ENCODE measurements around the gene EHMT1. TPM values are rescaled to one million over a fixed set of nuclear protein-coding genes. Genes with fewer than 3 reads are reported as not detected.

The EHMT1 gene
- polyA plus RNA-seq, 2 of the 4 experiments (the other 2 are of a cell fraction): 41.3 to 48.0 TPM

DNA sequence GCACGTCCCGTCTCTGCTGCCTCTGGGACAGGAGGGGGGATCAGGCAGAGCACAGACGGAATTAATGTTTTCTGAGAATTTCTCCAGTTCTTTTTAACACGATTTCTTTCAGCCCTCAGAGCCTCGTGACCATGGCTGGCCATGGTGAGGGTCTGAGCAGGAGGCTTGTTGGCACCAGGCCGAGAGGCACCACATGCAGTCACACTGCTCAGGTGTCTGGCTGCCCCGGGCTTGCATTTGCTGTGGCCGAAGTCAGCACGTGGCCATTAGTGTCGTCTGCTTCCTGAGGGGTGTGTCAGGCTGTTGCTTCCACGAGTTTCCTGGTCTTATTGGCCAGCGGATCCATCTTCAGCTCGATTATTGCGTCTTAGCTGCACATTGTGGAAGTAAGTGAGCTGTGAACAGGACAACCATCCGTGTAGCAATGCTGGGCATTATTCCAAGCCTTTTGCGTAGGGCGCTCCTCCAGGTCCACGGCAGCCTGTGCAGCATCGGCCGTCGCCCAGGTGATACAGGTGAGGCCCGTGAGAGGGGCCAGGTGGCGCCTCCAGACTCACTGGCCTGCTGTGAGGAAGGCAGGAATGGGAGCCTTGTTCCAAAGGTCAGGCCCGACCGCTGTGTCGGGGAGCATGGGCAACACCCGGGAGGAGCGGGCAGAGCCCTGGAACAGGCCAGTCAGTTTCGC is 144.6 kb downstream of the EHMT1 start:
- H3K4me3 ChIP-seq: no peak overlapping the region
- DNase-seq (ENCODE audit: low read depth in 1 of 2, low spot score in 1 of 2): no peak
- H3K9me3 ChIP-seq: no peaks in the 10 kb centered on the region
- ATAC-seq: no peak; a peak in 1 of 6 replicates
- H3K4me1 ChIP-seq: no peaks in the 10 kb centered on the region
- no peak for FAIRE-seq
- no peak overlapping the region for H3K27ac ChIP-seq
- WGBS (ENCODE audit: missing lambda C conversion rate): 90% methylated on average over 28 of the region's 29 CpGs
- no peak overlapping the region for H3K4me2 ChIP-seq
- TF ChIP-seq SMC3 (IDR thresholded peaks at IDR 0.05) (no peak), FOXS1 (CRISPR knock-in tag; IDR thresholded peaks at IDR 0.05) (no peak), POLR2AphosphoS2 (conservative IDR thresholded peaks at IDR 0.05; ENCODE audit: low read length) (no peak), BHLHE40 (IDR thresholded peaks at IDR 0.05; ENCODE audit: low read depth, low read length) (no peak), ZFP36 (IDR thresholded peaks at IDR 0.05; ENCODE audit: borderline replicate concordance, partially characterized antibody) (no peak)
- POLR2A ChIA-PET: no interaction called here
- CTCF ChIA-PET: no interaction called here

DNA sequence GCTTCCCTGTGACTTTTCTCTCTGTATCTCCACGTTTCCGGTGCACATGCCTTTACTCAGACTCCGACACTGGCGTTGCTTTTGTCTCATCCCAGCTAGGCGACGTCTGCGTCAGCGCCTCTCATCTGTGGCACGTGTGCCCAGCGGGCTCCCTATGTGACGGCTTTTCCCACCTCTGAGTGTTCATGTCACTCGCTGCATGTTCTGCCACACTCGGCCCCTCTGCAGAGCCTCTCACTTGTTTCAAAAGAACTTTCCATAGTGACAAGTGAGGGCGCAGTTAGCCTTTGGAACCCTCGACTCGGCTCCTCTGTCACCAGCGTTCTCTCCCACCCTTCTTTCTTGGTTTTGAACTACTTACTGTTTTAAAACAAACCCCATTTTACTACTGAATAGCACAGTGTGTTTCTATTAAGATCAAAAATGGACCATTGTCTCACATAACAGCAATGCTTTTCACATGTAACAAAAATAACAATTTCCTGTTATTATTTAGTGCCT is 145.4 kb downstream of the EHMT1 start:
- ATAC-seq (no peak), FAIRE-seq (no peak), DNase-seq (ENCODE audit: low read depth in 1 of 2, low spot score in 1 of 2) (no peak)
- POLR2A ChIA-PET: no interaction called here
- Histone ChIP-seq H3K4me2 (no peak overlapping the region), H3K9me3 (no peaks in the 10 kb centered on the region), H3K27ac (no peak overlapping the region), H3K4me3 (no peak overlapping the region), H3K4me1 (no peaks in the 10 kb centered on the region)
- CTCF ChIA-PET: no interaction called here
- WGBS (ENCODE audit: missing lambda C conversion rate): 97% methylated on average over 17 of the region's 17 CpGs
- TF ChIP-seq, protein P1, sequence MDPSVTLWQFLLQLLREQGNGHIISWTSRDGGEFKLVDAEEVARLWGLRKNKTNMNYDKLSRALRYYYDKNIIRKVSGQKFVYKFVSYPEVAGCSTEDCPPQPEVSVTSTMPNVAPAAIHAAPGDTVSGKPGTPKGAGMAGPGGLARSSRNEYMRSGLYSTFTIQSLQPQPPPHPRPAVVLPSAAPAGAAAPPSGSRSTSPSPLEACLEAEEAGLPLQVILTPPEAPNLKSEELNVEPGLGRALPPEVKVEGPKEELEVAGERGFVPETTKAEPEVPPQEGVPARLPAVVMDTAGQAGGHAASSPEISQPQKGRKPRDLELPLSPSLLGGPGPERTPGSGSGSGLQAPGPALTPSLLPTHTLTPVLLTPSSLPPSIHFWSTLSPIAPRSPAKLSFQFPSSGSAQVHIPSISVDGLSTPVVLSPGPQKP (IDR thresholded peaks at IDR 0.05; ENCODE audit: low read depth, low read length): no peak
- TF ChIP-seq JUN (IDR thresholded peaks at IDR 0.05): no peak
- no peak for TF ChIP-seq MAZ (IDR thresholded peaks at IDR 0.05; ENCODE audit: borderline replicate concordance, low read depth, low read length)
- no peak for TF ChIP-seq BHLHE40 (IDR thresholded peaks at IDR 0.05; ENCODE audit: low read depth, low read length)
- TF ChIP-seq, protein P2, sequence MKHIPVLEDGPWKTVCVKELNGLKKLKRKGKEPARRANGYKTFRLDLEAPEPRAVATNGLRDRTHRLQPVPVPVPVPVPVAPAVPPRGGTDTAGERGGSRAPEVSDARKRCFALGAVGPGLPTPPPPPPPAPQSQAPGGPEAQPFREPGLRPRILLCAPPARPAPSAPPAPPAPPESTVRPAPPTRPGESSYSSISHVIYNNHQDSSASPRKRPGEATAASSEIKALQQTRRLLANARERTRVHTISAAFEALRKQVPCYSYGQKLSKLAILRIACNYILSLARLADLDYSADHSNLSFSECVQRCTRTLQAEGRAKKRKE (CRISPR knock-in tag; IDR thresholded peaks at IDR 0.05; ENCODE audit: low read depth): no peak
- TF ChIP-seq SREBF2 (IDR thresholded peaks at IDR 0.05): no peak
- TF ChIP-seq GATA3 (IDR thresholded peaks at IDR 0.05; ENCODE audit: borderline replicate concordance): no peak
- no peak for TF ChIP-seq HOXB5 (CRISPR knock-in tag; IDR thresholded peaks at IDR 0.05)
- no peak for TF ChIP-seq TFCP2L1 (CRISPR knock-in tag; IDR thresholded peaks at IDR 0.05)
- no peak for TF ChIP-seq NPAS2 (CRISPR knock-in tag; IDR thresholded peaks at IDR 0.05; ENCODE audit: borderline replicate concordance)
- TF ChIP-seq ZNF302 (CRISPR knock-in tag; IDR thresholded peaks at IDR 0.05): no peak
- no peak for TF ChIP-seq ZC3H11A (IDR thresholded peaks at IDR 0.05)
- TF ChIP-seq POLR2A (IDR thresholded peaks at IDR 0.05; ENCODE audit: low read length): no peak

DNA sequence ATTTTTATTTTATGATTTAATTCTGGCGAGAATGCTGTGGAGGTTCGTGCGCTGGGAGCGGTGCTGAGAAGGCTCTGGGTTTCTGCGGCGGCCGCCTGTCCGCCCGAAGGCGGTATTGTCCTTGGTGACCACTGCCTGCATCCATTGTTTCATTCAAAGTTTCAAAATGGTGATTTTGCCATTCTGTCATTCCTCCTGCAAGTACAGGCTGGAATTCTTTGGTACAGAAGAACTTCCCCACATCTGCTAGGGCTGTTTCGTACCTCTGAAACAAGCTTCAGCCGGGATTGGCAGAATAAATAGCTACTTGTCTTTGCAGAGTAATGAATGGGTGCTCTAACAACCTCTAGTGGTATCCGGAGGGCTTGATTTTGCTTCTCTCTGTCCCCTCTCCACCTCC is 146.2 kb downstream of the EHMT1 start:
- H3K4me3 ChIP-seq: no peak overlapping the region
- ATAC-seq (no peak), DNase-seq (ENCODE audit: low read depth in 1 of 2, low spot score in 1 of 2) (no peak), FAIRE-seq (no peak)
- 0 out of 3 replicates have a peak, but pooled peaks cover 4% of the 10 kb centered on the region for H3K9me3 ChIP-seq
- H3K27ac ChIP-seq: no peak overlapping the region
- ChIA-PET CTCF (interaction anchor here (0.6 kb wide), 1 partner anchor 21 kb away, joined by 4 read pairs; no protein-coding TSS in a partner anchor), POLR2A (no interaction called here)
- TF ChIP-seq, protein P3, sequence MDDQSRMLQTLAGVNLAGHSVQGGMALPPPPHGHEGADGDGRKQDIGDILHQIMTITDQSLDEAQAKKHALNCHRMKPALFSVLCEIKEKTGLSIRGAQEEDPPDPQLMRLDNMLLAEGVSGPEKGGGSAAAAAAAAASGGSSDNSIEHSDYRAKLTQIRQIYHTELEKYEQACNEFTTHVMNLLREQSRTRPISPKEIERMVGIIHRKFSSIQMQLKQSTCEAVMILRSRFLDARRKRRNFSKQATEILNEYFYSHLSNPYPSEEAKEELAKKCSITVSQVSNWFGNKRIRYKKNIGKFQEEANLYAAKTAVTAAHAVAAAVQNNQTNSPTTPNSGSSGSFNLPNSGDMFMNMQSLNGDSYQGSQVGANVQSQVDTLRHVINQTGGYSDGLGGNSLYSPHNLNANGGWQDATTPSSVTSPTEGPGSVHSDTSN (IDR thresholded peaks at IDR 0.05): no peak
- TF ChIP-seq ZFP36 (IDR thresholded peaks at IDR 0.05; ENCODE audit: borderline replicate concordance, partially characterized antibody) (no peak), FOSB (CRISPR knock-in tag; IDR thresholded peaks at IDR 0.05) (no peak), POLR2AphosphoS2 (conservative IDR thresholded peaks at IDR 0.05; ENCODE audit: low read length) (no peak), RFX5 (IDR thresholded peaks at IDR 0.05) (no peak), ZSCAN20 (CRISPR knock-in tag; IDR thresholded peaks at IDR 0.05) (no peak), SREBF2 (IDR thresholded peaks at IDR 0.05) (no peak), ESRRA (IDR thresholded peaks at IDR 0.05; ENCODE audit: borderline replicate concordance, low read length) (no peak), CBX8 (IDR thresholded peaks at IDR 0.05) (no peak), CEBPB (IDR thresholded peaks at IDR 0.05) (no peak), HOXB5 (CRISPR knock-in tag; IDR thresholded peaks at IDR 0.05) (no peak), HDAC2 (IDR thresholded peaks at IDR 0.05) (no peak)
- TF ChIP-seq, protein P4, sequence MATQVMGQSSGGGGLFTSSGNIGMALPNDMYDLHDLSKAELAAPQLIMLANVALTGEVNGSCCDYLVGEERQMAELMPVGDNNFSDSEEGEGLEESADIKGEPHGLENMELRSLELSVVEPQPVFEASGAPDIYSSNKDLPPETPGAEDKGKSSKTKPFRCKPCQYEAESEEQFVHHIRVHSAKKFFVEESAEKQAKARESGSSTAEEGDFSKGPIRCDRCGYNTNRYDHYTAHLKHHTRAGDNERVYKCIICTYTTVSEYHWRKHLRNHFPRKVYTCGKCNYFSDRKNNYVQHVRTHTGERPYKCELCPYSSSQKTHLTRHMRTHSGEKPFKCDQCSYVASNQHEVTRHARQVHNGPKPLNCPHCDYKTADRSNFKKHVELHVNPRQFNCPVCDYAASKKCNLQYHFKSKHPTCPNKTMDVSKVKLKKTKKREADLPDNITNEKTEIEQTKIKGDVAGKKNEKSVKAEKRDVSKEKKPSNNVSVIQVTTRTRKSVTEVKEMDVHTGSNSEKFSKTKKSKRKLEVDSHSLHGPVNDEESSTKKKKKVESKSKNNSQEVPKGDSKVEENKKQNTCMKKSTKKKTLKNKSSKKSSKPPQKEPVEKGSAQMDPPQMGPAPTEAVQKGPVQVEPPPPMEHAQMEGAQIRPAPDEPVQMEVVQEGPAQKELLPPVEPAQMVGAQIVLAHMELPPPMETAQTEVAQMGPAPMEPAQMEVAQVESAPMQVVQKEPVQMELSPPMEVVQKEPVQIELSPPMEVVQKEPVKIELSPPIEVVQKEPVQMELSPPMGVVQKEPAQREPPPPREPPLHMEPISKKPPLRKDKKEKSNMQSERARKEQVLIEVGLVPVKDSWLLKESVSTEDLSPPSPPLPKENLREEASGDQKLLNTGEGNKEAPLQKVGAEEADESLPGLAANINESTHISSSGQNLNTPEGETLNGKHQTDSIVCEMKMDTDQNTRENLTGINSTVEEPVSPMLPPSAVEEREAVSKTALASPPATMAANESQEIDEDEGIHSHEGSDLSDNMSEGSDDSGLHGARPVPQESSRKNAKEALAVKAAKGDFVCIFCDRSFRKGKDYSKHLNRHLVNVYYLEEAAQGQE (IDR thresholded peaks at IDR 0.05): no peak
- no peak overlapping the region for H3K4me2 ChIP-seq
- no peaks in the 10 kb centered on the region for H3K4me1 ChIP-seq
- WGBS (ENCODE audit: missing lambda C conversion rate): 96% methylated on average over 13 of the region's 13 CpGs

Data from A549 (cell line).